Activated CD4-positive, alpha-beta T cell treated with anti-CD3 and anti-CD28 coated beads for 36 hours (primary cell): ENCODE data around the gene AMACR. TPM values are rescaled to one million over a fixed set of nuclear protein-coding genes. Genes with fewer than 3 reads are reported as not detected.

Experiments
- ATAC-seq: fragments of 200-7000 bp; cut with Tn5 transposase; one replicate; pipeline ENCODE4 v1.10.0; 2021; ENCODE audit warnings: mild to moderate bottlenecking, moderate library complexity
- CTCF ChIA-PET: fragments of 350-600 bp; sonication (Branson Sonifier 250); formaldehyde crosslinking; loops from one replicate; lab custom pipeline; 2021; ENCODE audit warnings: antibody characterized with exemption; lab: Charles Lee
- POLR2A ChIA-PET: fragments of 350-600 bp; sonication (Branson Sonifier 250); formaldehyde crosslinking; loops from one replicate; lab custom pipeline; 2021; ENCODE audit warnings: antibody characterized with exemption, inconsistent platforms; lab: Charles Lee
- DNase-seq: peaks from one replicate; pipeline ENCODE4 v3.0.0-alpha.2; 2020
- H3K27ac Mint-ChIP-seq: one replicate; pipeline ENCODE4 v1.8.0; 2021; ENCODE audit warnings: mixed read lengths
- H3K27me3 Mint-ChIP-seq: one replicate; pipeline ENCODE4 v1.8.0; 2021; ENCODE audit warnings: mixed read lengths
- H3K36me3 Mint-ChIP-seq: one replicate; pipeline ENCODE4 v1.8.0; 2021; ENCODE audit warnings: low read depth, mixed read lengths
- H3K4me1 Mint-ChIP-seq: one replicate; pipeline ENCODE4 v1.8.0; 2021; ENCODE audit warnings: mixed read lengths
- H3K4me3 Mint-ChIP-seq: one replicate; pipeline ENCODE4 v1.8.0; 2021; ENCODE audit warnings: mild to moderate bottlenecking, moderate library complexity, mixed read lengths
- H3K9me3 Mint-ChIP-seq: one replicate; pipeline ENCODE4 v1.8.0; 2021; ENCODE audit warnings: low read depth, mixed read lengths
- intact Hi-C, 2 experiments: fragments of 100-400 bp; cut with DNase I in 1 of 2; cut with micrococcal nuclease in 1 of 2; formaldehyde crosslinking; loops; one replicate each; pipeline versions ENCODE4 v1.14.2 to v1.15.1; 2022 to 2024; cut with DNase I, micrococcal nuclease
- total RNA-seq, 2 experiments: library from RNA; stranded (reverse); gene quantifications; one replicate each; pipeline ENCODE4 v1.2.3, GENCODE V29; 2021

Gene AMACR
- total RNA-seq, 2 experiments from 2014 or later: 3.3 to 6.0 TPM

GRCh38 chr5:33985447-33985846 is 22.4 kb downstream of the AMACR start:
- ATAC-seq (no peak), DNase-seq (no peak)
- H3K27ac Mint-ChIP-seq: no peak overlapping the region
- ChIA-PET POLR2A (no interaction called here), CTCF (no interaction called here)
- H3K27me3 Mint-ChIP-seq: no peaks in the 10 kb centered on the region
- no peak overlapping the region for H3K4me3 Mint-ChIP-seq
- intact Hi-C loops: no loop called here
- peaks cover 19% of the 10 kb centered on the region for H3K36me3 Mint-ChIP-seq
- H3K9me3 Mint-ChIP-seq: no peaks in the 10 kb centered on the region
- H3K4me1 Mint-ChIP-seq: no peaks in the 10 kb centered on the region

GRCh38 chr5:33984671-33985124 is 23.2 kb downstream of the AMACR start, which contains the start of gene SLC45A2:
TSS of gene SLC45A2 (minus strand) at chr5:33984693. CDS start at chr5:33984583, 110 bp downstream.
- POLR2A ChIA-PET: no interaction called here
- DNase-seq (no peak), ATAC-seq (no peak)
- Mint-ChIP-seq H3K27ac (no peak within 1 kb of the TSS), H3K4me1 (no peaks in the 10 kb centered on the region), H3K4me3 (no peak within 1 kb of the TSS), H3K9me3 (no peaks in the 10 kb centered on the region), H3K36me3 (peaks cover 19% of the 10 kb centered on the region), H3K27me3 (no peaks in the 10 kb centered on the region)
- intact Hi-C loops: no loop called here
- CTCF ChIA-PET: no interaction called here

GRCh38 chr5:33984178-33984577 is 23.7 kb downstream of the AMACR start:
- CTCF ChIA-PET: interaction anchor here (0.7 kb wide), 1 partner anchor 1356 kb away, joined by 4 read pairs; no protein-coding TSS in a partner anchor
- Mint-ChIP-seq H3K27ac (no peak overlapping the region), H3K4me1 (no peaks in the 10 kb centered on the region), H3K27me3 (no peaks in the 10 kb centered on the region), H3K9me3 (no peaks in the 10 kb centered on the region), H3K36me3 (peaks cover 16% of the 10 kb centered on the region), H3K4me3 (no peak overlapping the region)
- no peak for DNase-seq
- intact Hi-C loops: no loop called here
- POLR2A ChIA-PET: no interaction called here
- ATAC-seq: no peak

DNA sequence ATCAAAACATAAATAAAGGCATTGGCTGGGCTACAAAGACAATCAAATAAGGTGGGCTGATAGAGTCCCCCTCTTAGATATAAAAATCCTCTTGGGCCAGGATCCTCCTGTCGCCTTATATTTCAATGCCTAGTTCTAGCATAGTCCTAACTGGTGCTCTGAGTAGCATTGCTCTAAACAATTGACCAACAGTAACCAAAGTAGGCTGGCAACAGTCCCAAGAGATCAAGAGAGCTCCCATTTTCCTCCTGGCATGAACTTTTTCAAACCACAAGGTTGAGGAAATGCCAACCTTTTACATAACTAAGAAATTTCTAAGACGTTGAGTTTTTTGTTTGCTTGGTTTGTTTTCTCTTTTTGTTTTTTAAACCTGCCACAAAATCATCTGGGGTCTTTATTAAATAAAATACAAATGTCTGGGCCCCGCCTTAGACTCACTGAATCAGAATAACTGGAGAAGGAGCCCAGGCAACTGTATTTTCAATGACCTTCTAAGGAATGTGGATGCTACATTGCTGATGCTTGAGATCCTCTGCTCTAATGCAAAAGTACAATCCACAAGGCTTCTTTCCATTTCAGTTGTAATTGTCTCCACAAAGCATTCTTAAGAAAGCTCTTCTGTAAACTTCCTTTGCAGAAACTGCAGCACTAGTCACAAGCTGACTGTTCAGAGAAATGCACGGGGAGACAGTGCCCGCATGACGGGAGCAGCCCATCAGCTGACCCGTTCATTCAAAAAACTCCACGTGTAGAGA is 26.3 kb downstream of the AMACR start:
- no peaks in the 10 kb centered on the region for H3K27me3 Mint-ChIP-seq
- CTCF ChIA-PET: interaction anchor here (0.7 to 0.9 kb wide), 2 partner anchors 19 to 44 kb away, joined by 3 to 4 read pairs; no protein-coding TSS in a partner anchor
- intact Hi-C loops: no loop called here
- ATAC-seq (no peak), DNase-seq (no peak)
- H3K9me3 Mint-ChIP-seq: no peaks in the 10 kb centered on the region
- H3K36me3 Mint-ChIP-seq: no peaks in the 10 kb centered on the region
- H3K4me3 Mint-ChIP-seq: no peak overlapping the region
- POLR2A ChIA-PET: interaction anchor here (0.6 kb wide), 1 partner anchor 620 kb away, joined by 4 read pairs; no protein-coding TSS in a partner anchor
- no peak overlapping the region for H3K27ac Mint-ChIP-seq
- H3K4me1 Mint-ChIP-seq: no peaks in the 10 kb centered on the region

GRCh38 chr5:33980030-33980429 is 27.8 kb downstream of the AMACR start:
- no peaks in the 10 kb centered on the region for H3K9me3 Mint-ChIP-seq
- intact Hi-C loops: no loop called here
- no peaks in the 10 kb centered on the region for H3K4me1 Mint-ChIP-seq
- CTCF ChIA-PET: interaction anchor here (0.7 to 1.3 kb wide), 3 partner anchors 10 to 40 kb away, joined by 3 to 5 read pairs (median 3); partner anchors contain the start of gene AMACR
- no peaks in the 10 kb centered on the region for H3K36me3 Mint-ChIP-seq
- DNase-seq (no peak), ATAC-seq (no peak)
- no peak overlapping the region for H3K4me3 Mint-ChIP-seq
- POLR2A ChIA-PET: interaction anchor here (0.6 kb wide), 1 partner anchor 72 kb away, joined by 3 read pairs; no protein-coding TSS in a partner anchor
- H3K27me3 Mint-ChIP-seq: no peaks in the 10 kb centered on the region
- H3K27ac Mint-ChIP-seq: no peak overlapping the region

DNA sequence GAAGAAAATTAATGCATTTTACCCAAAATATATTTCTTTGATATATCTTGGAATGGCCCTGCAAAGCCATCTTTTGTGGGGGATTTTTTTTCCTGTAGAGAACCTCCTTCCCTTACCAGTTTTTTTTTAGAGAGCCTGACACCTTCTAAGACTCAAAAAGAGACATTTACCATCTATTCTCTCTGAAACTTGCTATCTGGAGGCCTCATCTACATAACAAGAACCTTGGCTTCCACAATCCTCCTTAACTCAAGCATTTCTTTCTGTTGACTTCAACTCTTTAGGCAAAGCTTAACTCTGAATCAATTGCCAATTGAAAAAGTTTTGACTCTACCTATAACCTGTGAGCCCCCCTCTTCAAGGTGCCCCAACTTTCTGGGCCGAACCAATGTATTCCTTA is 29.5 kb downstream of the AMACR start:
- Mint-ChIP-seq H3K4me1 (peaks cover 3% of the 10 kb centered on the region), H3K4me3 (no peak overlapping the region), H3K9me3 (no peaks in the 10 kb centered on the region), H3K27ac (no peak overlapping the region), H3K36me3 (no peaks in the 10 kb centered on the region), H3K27me3 (no peaks in the 10 kb centered on the region)
- DNase-seq (no peak), ATAC-seq (no peak)
- intact Hi-C loops: loop anchor here in 1 of 2 experiments (10.0 kb wide), 1 partner anchor 544 kb away; no protein-coding TSS in a partner anchor
- ChIA-PET POLR2A (no interaction called here), CTCF (interaction anchor here (0.6 kb wide), 1 partner anchor 9 kb away, joined by 4 read pairs; no protein-coding TSS in a partner anchor)

GRCh38 chr5:33976307-33976706 is 31.5 kb downstream of the AMACR start:
- DNase-seq (no peak), ATAC-seq (no peak)
- H3K27me3 Mint-ChIP-seq: no peaks in the 10 kb centered on the region
- H3K4me1 Mint-ChIP-seq: peaks cover 9% of the 10 kb centered on the region
- intact Hi-C loops: loop anchor here in 1 of 2 experiments (10.0 kb wide), 1 partner anchor 542 kb away; no protein-coding TSS in a partner anchor
- ChIA-PET POLR2A (no interaction called here), CTCF (interaction anchor here (0.8 kb wide), 1 partner anchor 389 kb away, joined by 3 read pairs; no protein-coding TSS in a partner anchor)
- H3K27ac Mint-ChIP-seq: no peak overlapping the region
- no peak overlapping the region for H3K4me3 Mint-ChIP-seq
- H3K9me3 Mint-ChIP-seq: no peaks in the 10 kb centered on the region
- H3K36me3 Mint-ChIP-seq: no peaks in the 10 kb centered on the region

DNA sequence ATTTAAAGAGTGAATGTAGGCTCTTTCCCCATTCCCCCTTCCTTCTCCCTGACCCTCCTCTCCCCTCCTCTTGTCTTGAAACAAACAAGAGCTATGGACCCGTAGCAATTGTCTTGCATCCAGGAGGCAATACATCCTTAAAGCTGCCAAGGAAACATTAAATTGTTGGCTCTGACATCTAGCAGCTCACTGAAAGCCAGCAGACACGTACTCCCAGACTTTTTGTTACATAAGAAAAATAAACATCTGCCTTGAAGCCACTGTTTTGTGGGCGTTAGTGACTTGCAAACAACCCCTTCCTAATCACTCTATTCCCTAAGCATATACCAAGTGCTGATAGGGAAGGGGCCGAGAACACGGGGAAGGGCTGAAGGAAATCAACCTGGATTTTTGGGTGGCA is 32.0 kb downstream of the AMACR start:
- CTCF ChIA-PET: no interaction called here
- intact Hi-C loops: loop anchor here in 1 of 2 experiments (10.0 kb wide), 1 partner anchor 541 kb away; no protein-coding TSS in a partner anchor
- POLR2A ChIA-PET: no interaction called here

GRCh38 chr5:33973271-33973670 is 34.6 kb downstream of the AMACR start:
- H3K9me3 Mint-ChIP-seq: no peaks in the 10 kb centered on the region
- no peak for DNase-seq
- H3K4me1 Mint-ChIP-seq: peaks cover 9% of the 10 kb centered on the region
- ChIA-PET POLR2A (no interaction called here), CTCF (no interaction called here)
- no peak overlapping the region for H3K27ac Mint-ChIP-seq
- no peaks in the 10 kb centered on the region for H3K36me3 Mint-ChIP-seq
- ATAC-seq: peak; percentile 86
- intact Hi-C loops: loop anchor here (2.0 to 10.0 kb wide), 2 partner anchors 532 to 538 kb away; partner anchors contain the start of gene TARS1 (in 1 of the 2)
- no peaks in the 10 kb centered on the region for H3K27me3 Mint-ChIP-seq
- H3K4me3 Mint-ChIP-seq: no peak overlapping the region

More for the DNA sequence above, 32.0 kb downstream of the AMACR start:
- Mint-ChIP-seq H3K4me3 (no peak overlapping the region), H3K27me3 (no peaks in the 10 kb centered on the region), H3K9me3 (no peaks in the 10 kb centered on the region), H3K27ac (no peak overlapping the region), H3K4me1 (peaks cover 9% of the 10 kb centered on the region), H3K36me3 (no peaks in the 10 kb centered on the region)
- ATAC-seq (no peak), DNase-seq (no peak)

DNA sequence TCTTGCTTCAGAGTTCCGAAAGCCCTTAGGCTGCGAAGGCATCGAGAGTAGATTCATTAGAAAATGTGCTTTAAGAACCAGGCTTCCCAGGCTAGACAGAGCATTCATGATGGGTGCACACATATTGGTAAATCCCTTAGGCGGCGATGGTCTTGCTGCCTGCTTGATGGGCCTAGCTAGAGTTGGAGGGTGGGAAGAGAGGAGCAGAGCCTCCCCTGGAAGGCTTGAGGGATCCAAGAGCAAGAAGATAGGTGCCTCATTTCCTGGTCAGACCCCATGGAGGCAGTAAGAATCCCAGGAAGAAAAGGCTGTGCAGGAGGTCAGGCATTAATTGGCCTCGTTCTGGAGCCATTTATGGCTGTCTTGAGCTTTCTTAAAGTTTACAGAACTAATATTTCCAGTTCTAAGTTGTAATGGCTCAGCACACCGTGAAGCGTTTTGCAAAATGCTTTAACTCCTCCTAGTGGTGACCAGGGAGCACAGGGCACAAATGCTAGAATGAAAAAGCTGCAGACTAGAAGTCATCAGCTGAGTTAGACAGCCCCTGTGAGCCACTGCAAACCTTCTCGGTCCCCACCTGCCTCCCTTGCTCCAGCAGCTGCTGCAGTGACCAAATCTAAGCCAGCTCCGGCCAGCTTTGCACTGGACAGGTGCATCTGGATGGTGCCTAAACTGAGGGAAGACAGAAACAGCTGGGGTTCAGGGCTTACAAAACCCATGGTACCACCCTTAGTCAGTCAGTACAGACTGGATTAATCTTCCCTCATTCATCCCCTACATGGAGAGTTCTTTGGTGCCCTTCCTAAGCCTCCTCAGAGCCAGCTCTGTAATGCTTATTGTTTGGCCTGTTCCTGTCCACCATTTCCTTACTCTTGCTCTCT is 38.0 kb downstream of the AMACR start:
- DNase-seq (peak; percentile 16), ATAC-seq (peak; percentile 60)
- Mint-ChIP-seq H3K27me3 (no peaks in the 10 kb centered on the region), H3K36me3 (no peaks in the 10 kb centered on the region), H3K4me1 (peaks cover 13% of the 10 kb centered on the region), H3K9me3 (no peaks in the 10 kb centered on the region), H3K4me3 (no peak overlapping the region), H3K27ac (no peak overlapping the region)
- ChIA-PET CTCF (interaction anchor here (0.6 to 2.7 kb wide), 17 partner anchors 9 to 1561 kb away, joined by 3 to 11 read pairs (median 4); partner anchors contain the start of gene RXFP3), POLR2A (no interaction called here)
- intact Hi-C loops: loop anchor here (1.0 to 10.0 kb wide), 2 partner anchors 534 to 535 kb away; no protein-coding TSS in a partner anchor
